HepG2 (cell line): ENCODE measurements around the gene NPHP3. TPM values are rescaled to one million over a fixed set of nuclear protein-coding genes. Genes with fewer than 3 reads are reported as not detected.

Experiments used
- CEBPG ChIP-seq: IDR thresholded peaks from 2 replicates; pipeline ENCODE4 v1.6.1; 2016
- ERF ChIP-seq: IDR thresholded peaks from 2 replicates; pipeline ENCODE4 v1.6.1; 2018; ENCODE audit warnings: missing biosample characterization, missing genetic modification reagents
- ZHX2 ChIP-seq, 2 experiments: sonication (generic) in 1 of 2; formaldehyde crosslinking in 1 of 2; IDR thresholded peaks; 2 replicates each; pipeline versions ENCODE4 v1.6.1 to v1.9.0; 2014 to 2022; ENCODE audit warnings: antibody characterized with exemption in 1 of 2, borderline replicate concordance in 1 of 2, inconsistent platforms in 1 of 2, low read depth in 1 of 2, missing genetic modification reagents in 1 of 2
- ZNF547 ChIP-seq: sonication (generic); formaldehyde crosslinking; IDR thresholded peaks from 2 replicates; pipeline ENCODE4 v1.5.1; 2020; ENCODE audit warnings: mild to moderate bottlenecking, missing genetic modification reagents
- ZNF709 ChIP-seq: sonication (generic); formaldehyde crosslinking; IDR thresholded peaks from 2 replicates; pipeline ENCODE4 v1.5.0; 2020; ENCODE audit warnings: mild to moderate bottlenecking, missing genetic modification reagents
- polyA plus RNA-seq, 8 experiments: library from polyadenylated mRNA; depleted of rRNA in 3 of 8; stranded (reverse) in 7 of 8; unstranded in 1 of 8; fragments of >200 nt; fragmentation: Illumina TruSeq in 4 of 8; extraction: Trizol in 4 of 8; gene quantifications; 2 replicates each; pipeline versions ENCODE4 v1.2.1 to v1.2.3, GENCODE V29; 2011 to 2016; ENCODE audit warnings: low read depth in 4 of 8, missing spikeins in 1 of 8, mixed read lengths in 1 of 8; ENCODE audit not compliant: insufficient read depth in 1 of 8
- total RNA-seq, 5 experiments: library from RNA; depleted of rRNA; stranded (reverse); fragments of >200 nt; fragmentation: Illumina TruSeq; extraction: Trizol; gene quantifications; 2 replicates each; pipeline ENCODE4 v1.2.3, GENCODE V29; 2016; ENCODE audit warnings: low read depth in 1 of 5
- TF ChIP-seq, protein P1 (sequence below): IDR thresholded peaks from 2 replicates; pipeline ENCODE4 v1.6.1; 2016; ENCODE audit warnings: low read depth, control low read depth
- TF ChIP-seq, protein P2 (sequence below): sonication (generic); formaldehyde crosslinking; IDR thresholded peaks from 2 replicates; pipeline ENCODE4 v1.4.0; 2020; ENCODE audit warnings: missing genetic modification reagents
- TF ChIP-seq, protein P3 (sequence below): sonication (generic); formaldehyde crosslinking; conservative IDR thresholded peaks from 2 replicates; pipeline ENCODE4 v1.8.0; 2022; ENCODE audit warnings: mild to moderate bottlenecking, moderate library complexity, missing genetic modification reagents
- TF ChIP-seq, protein P4 (sequence below): sonication (generic); formaldehyde crosslinking; IDR thresholded peaks from 2 replicates; pipeline ENCODE4 v1.4.0; 2020; ENCODE audit warnings: missing genetic modification reagents, mild to moderate bottlenecking, borderline replicate concordance

The NPHP3 gene
- total and polyA plus RNA-seq, 2 of the 13 experiments (the other 11 are each of a cell fraction or from before 2014, with no cell fraction given), result 11.0 to 20.2 TPM

DNA sequence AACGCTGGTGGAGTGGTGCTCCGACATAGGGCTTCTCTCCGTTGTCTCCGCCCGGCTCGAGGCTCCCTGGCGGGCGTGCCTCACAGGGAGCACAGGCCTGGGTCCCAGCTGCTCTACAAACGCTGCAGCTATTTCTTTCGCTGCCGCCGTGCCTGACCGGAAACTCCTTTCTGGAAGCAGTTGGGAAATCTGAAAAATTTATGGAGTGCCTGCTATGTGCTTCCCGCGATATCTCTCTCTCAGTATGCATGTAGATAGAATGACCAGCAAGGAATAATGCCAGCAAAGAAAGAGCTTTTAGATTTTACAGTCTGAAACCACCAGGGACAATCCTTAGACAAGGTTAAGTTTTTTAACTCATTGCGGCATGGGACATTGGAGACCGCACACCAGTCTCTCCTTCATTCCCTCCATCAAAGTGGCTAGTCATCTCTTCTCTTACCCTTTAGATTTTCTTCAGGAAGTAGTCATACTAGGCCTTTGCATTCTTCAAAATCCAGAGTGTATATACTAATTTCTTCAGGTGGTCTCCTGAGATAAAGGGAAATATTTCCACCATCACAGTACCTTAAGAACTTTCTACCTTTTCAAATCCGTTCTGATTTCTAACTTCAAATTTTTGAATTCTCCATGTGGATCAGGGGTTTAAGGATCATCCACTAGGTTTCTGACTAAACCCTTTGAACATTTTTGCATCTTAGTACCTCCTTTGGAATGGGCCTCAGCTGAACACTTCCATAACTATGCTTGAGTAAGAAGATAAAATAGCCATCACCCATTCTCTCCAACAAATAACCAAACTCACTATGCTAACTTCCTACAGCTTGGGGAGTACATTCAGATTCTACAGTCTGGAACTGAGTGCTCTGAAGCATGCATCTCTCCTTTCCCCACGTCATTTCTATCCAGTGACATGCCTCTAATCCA lies 1.1 kb upstream of the NPHP3 start (continued):
- TF ChIP-seq ZHX2 (IDR thresholded peaks at IDR 0.05; ENCODE audit: low read depth) (no peak), ZHX2 (CRISPR knock-in tag; IDR thresholded peaks at IDR 0.05; ENCODE audit: borderline replicate concordance) (no peak), ERF (CRISPR knock-in tag) (no peak), CEBPG (CRISPR knock-in tag) (peak; percentile 50; the same call in 1 of the 2 replicates), ZNF547 (CRISPR knock-in tag) (no peak), ZNF709 (CRISPR knock-in tag) (no peak)
- TF ChIP-seq, protein P1, sequence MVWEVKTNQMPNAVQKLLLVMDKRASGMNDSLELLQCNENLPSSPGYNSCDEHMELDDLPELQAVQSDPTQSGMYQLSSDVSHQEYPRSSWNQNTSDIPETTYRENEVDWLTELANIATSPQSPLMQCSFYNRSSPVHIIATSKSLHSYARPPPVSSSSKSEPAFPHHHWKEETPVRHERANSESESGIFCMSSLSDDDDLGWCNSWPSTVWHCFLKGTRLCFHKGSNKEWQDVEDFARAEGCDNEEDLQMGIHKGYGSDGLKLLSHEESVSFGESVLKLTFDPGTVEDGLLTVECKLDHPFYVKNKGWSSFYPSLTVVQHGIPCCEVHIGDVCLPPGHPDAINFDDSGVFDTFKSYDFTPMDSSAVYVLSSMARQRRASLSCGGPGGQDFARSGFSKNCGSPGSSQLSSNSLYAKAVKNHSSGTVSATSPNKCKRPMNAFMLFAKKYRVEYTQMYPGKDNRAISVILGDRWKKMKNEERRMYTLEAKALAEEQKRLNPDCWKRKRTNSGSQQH, result no peak
- TF ChIP-seq, protein P2, sequence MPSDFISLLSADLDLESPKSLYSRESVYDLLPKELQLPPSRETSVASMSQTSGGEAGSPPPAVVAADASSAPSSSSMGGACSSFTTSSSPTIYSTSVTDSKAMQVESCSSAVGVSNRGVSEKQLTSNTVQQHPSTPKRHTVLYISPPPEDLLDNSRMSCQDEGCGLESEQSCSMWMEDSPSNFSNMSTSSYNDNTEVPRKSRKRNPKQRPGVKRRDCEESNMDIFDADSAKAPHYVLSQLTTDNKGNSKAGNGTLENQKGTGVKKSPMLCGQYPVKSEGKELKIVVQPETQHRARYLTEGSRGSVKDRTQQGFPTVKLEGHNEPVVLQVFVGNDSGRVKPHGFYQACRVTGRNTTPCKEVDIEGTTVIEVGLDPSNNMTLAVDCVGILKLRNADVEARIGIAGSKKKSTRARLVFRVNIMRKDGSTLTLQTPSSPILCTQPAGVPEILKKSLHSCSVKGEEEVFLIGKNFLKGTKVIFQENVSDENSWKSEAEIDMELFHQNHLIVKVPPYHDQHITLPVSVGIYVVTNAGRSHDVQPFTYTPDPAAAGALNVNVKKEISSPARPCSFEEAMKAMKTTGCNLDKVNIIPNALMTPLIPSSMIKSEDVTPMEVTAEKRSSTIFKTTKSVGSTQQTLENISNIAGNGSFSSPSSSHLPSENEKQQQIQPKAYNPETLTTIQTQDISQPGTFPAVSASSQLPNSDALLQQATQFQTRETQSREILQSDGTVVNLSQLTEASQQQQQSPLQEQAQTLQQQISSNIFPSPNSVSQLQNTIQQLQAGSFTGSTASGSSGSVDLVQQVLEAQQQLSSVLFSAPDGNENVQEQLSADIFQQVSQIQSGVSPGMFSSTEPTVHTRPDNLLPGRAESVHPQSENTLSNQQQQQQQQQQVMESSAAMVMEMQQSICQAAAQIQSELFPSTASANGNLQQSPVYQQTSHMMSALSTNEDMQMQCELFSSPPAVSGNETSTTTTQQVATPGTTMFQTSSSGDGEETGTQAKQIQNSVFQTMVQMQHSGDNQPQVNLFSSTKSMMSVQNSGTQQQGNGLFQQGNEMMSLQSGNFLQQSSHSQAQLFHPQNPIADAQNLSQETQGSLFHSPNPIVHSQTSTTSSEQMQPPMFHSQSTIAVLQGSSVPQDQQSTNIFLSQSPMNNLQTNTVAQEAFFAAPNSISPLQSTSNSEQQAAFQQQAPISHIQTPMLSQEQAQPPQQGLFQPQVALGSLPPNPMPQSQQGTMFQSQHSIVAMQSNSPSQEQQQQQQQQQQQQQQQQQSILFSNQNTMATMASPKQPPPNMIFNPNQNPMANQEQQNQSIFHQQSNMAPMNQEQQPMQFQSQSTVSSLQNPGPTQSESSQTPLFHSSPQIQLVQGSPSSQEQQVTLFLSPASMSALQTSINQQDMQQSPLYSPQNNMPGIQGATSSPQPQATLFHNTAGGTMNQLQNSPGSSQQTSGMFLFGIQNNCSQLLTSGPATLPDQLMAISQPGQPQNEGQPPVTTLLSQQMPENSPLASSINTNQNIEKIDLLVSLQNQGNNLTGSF, result 0 out of 2 replicates have a peak, but pooled peaks have one; percentile 35
- TF ChIP-seq, protein P3, sequence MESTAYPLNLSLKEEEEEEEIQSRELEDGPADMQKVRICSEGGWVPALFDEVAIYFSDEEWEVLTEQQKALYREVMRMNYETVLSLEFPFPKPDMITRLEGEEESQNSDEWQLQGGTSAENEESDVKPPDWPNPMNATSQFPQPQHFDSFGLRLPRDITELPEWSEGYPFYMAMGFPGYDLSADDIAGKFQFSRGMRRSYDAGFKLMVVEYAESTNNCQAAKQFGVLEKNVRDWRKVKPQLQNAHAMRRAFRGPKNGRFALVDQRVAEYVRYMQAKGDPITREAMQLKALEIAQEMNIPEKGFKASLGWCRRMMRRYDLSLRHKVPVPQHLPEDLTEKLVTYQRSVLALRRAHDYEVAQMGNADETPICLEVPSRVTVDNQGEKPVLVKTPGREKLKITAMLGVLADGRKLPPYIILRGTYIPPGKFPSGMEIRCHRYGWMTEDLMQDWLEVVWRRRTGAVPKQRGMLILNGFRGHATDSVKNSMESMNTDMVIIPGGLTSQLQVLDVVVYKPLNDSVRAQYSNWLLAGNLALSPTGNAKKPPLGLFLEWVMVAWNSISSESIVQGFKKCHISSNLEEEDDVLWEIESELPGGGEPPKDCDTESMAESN (CRISPR knock-in tag), result peak; percentile 67; the same call in 1 of the 2 replicates
- TF ChIP-seq, protein P4, sequence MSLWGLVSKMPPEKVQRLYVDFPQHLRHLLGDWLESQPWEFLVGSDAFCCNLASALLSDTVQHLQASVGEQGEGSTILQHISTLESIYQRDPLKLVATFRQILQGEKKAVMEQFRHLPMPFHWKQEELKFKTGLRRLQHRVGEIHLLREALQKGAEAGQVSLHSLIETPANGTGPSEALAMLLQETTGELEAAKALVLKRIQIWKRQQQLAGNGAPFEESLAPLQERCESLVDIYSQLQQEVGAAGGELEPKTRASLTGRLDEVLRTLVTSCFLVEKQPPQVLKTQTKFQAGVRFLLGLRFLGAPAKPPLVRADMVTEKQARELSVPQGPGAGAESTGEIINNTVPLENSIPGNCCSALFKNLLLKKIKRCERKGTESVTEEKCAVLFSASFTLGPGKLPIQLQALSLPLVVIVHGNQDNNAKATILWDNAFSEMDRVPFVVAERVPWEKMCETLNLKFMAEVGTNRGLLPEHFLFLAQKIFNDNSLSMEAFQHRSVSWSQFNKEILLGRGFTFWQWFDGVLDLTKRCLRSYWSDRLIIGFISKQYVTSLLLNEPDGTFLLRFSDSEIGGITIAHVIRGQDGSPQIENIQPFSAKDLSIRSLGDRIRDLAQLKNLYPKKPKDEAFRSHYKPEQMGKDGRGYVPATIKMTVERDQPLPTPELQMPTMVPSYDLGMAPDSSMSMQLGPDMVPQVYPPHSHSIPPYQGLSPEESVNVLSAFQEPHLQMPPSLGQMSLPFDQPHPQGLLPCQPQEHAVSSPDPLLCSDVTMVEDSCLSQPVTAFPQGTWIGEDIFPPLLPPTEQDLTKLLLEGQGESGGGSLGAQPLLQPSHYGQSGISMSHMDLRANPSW (CRISPR knock-in tag), result no peak
